ENCODE measurements around the gene SLC27A5. TPM values are rescaled to one million over a fixed set of nuclear protein-coding genes. Genes with fewer than 3 reads are reported as not detected.

The SLC27A5 gene
- total and polyA plus RNA-seq, 2 of the 13 experiments (the other 11 are each of a cell fraction or from before 2014, with no cell fraction given): 30.3 to 40.2 TPM

DNA sequence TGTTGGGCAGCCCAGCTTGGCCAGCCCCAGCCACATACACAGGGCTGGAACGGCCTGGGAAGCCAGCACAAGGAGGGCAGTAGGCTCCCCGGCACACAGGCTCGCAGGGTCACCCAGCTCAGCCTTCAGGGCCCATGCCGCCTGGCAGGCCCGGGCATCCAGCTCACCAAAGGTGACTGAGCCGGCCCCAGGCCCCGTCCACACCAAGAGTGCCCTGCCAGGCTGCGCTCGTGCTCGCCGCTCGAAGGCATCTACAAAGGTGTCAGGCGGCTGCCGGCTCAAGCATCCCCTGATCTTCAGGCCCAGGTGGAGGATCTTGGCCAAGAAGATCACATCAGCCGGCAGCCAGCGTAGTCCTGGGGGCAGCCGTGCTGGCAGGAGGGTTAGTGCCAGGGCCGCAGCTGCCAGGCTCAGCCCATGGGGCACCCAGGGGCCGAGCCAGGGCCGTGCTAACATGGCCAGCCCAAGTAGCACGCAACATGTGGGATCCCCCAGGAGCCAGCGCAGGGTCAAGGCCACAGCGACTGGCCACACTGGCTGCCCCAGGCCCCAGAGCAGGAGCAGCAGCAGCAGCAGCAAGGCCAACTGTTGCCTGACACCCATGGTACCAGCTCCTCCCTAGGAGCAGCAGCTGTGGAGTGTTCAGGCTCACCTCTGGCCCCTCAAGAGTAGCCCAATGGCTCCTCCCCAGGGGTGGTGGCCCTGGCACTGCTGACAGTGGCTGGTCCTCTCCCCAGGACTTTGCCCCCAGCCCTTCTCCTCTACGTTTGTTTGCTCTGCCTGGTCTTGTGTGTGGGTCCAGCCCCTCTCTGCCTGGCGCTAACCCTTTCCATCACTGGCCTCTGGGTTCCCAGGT, at the start of gene SLC27A5 (continued):
- TF ChIP-seq, protein P1, sequence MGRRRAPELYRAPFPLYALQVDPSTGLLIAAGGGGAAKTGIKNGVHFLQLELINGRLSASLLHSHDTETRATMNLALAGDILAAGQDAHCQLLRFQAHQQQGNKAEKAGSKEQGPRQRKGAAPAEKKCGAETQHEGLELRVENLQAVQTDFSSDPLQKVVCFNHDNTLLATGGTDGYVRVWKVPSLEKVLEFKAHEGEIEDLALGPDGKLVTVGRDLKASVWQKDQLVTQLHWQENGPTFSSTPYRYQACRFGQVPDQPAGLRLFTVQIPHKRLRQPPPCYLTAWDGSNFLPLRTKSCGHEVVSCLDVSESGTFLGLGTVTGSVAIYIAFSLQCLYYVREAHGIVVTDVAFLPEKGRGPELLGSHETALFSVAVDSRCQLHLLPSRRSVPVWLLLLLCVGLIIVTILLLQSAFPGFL (CRISPR knock-in tag; IDR thresholded peaks at IDR 0.05): no peak
- TF ChIP-seq ZNF841 (CRISPR knock-in tag; IDR thresholded peaks at IDR 0.05; ENCODE audit: borderline replicate concordance): no peak
- TF ChIP-seq, protein P2, sequence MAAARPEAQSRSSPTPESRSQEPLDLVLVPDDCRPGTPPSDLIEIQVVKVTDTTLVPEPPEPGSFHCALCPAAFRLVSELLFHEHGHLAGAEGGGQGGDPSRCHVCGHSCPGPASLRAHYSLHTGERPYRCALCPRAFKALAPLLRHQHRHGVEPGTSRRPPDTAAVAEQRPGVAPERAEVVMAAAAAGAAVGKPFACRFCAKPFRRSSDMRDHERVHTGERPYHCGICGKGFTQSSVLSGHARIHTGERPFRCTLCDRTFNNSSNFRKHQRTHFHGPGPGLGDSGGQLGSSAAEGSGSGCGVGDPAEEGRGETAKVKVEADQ (CRISPR knock-in tag; IDR thresholded peaks at IDR 0.05; ENCODE audit: borderline replicate concordance): peak; percentile 79
- no peak for TF ChIP-seq NKX3-1 (CRISPR knock-in tag; IDR thresholded peaks at IDR 0.05)
- TF ChIP-seq, protein P3, sequence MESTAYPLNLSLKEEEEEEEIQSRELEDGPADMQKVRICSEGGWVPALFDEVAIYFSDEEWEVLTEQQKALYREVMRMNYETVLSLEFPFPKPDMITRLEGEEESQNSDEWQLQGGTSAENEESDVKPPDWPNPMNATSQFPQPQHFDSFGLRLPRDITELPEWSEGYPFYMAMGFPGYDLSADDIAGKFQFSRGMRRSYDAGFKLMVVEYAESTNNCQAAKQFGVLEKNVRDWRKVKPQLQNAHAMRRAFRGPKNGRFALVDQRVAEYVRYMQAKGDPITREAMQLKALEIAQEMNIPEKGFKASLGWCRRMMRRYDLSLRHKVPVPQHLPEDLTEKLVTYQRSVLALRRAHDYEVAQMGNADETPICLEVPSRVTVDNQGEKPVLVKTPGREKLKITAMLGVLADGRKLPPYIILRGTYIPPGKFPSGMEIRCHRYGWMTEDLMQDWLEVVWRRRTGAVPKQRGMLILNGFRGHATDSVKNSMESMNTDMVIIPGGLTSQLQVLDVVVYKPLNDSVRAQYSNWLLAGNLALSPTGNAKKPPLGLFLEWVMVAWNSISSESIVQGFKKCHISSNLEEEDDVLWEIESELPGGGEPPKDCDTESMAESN (CRISPR knock-in tag; conservative IDR thresholded peaks at IDR 0.05): 0 out of 2 replicates have a peak, but pooled peaks have one; percentile 51
- no peak for TF ChIP-seq PHF8 (CRISPR knock-in tag; IDR thresholded peaks at IDR 0.05)
- TF ChIP-seq ZFP82 (CRISPR knock-in tag; IDR thresholded peaks at IDR 0.05; ENCODE audit: borderline replicate concordance): no peak
- TF ChIP-seq ZMYM4 (CRISPR knock-in tag; IDR thresholded peaks at IDR 0.05): peak; percentile 51; the same call in 1 of the 2 replicates
- TF ChIP-seq ZNF790 (CRISPR knock-in tag; IDR thresholded peaks at IDR 0.05; ENCODE audit: borderline replicate concordance): no peak
- TF ChIP-seq KLF11 (CRISPR knock-in tag; IDR thresholded peaks at IDR 0.05): no peak
- TF ChIP-seq HDAC2 (CRISPR knock-in tag; IDR thresholded peaks at IDR 0.05): peak; percentile 78; the same call in 1 of the 2 replicates
- 0 out of 2 replicates have a peak, but pooled peaks have one; percentile 37 for TF ChIP-seq NFKB2 (CRISPR knock-in tag; IDR thresholded peaks at IDR 0.05; ENCODE audit: borderline replicate concordance)
- TF ChIP-seq ZNF879 (CRISPR knock-in tag; IDR thresholded peaks at IDR 0.05): no peak
- TF ChIP-seq, protein P4, sequence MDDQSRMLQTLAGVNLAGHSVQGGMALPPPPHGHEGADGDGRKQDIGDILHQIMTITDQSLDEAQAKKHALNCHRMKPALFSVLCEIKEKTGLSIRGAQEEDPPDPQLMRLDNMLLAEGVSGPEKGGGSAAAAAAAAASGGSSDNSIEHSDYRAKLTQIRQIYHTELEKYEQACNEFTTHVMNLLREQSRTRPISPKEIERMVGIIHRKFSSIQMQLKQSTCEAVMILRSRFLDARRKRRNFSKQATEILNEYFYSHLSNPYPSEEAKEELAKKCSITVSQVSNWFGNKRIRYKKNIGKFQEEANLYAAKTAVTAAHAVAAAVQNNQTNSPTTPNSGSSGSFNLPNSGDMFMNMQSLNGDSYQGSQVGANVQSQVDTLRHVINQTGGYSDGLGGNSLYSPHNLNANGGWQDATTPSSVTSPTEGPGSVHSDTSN (CRISPR knock-in tag; IDR thresholded peaks at IDR 0.05; ENCODE audit: borderline replicate concordance): no peak
- TF ChIP-seq, protein P5, sequence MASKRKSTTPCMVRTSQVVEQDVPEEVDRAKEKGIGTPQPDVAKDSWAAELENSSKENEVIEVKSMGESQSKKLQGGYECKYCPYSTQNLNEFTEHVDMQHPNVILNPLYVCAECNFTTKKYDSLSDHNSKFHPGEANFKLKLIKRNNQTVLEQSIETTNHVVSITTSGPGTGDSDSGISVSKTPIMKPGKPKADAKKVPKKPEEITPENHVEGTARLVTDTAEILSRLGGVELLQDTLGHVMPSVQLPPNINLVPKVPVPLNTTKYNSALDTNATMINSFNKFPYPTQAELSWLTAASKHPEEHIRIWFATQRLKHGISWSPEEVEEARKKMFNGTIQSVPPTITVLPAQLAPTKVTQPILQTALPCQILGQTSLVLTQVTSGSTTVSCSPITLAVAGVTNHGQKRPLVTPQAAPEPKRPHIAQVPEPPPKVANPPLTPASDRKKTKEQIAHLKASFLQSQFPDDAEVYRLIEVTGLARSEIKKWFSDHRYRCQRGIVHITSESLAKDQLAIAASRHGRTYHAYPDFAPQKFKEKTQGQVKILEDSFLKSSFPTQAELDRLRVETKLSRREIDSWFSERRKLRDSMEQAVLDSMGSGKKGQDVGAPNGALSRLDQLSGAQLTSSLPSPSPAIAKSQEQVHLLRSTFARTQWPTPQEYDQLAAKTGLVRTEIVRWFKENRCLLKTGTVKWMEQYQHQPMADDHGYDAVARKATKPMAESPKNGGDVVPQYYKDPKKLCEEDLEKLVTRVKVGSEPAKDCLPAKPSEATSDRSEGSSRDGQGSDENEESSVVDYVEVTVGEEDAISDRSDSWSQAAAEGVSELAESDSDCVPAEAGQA (IDR thresholded peaks at IDR 0.05; ENCODE audit: low read depth): no peak
- TF ChIP-seq, protein P5 (CRISPR knock-in tag; IDR thresholded peaks at IDR 0.05; ENCODE audit: borderline replicate concordance): no peak
- TF ChIP-seq NR2C2 (CRISPR knock-in tag; IDR thresholded peaks at IDR 0.05; ENCODE audit: borderline replicate concordance): peak; percentile 86
- no peak for TF ChIP-seq ZNF432 (CRISPR knock-in tag; IDR thresholded peaks at IDR 0.05; ENCODE audit: borderline replicate concordance)

All from HepG2 (cell line).